RWPE1 (cell line): ENCODE data around the gene UBL4A.

Experiments
- CTCF ChIA-PET: fragments of 350-600 bp; sonication (Branson Sonifier 250); formaldehyde crosslinking; extraction: SDS; loops from one replicate; lab custom pipeline; 2021; lab: Yijun Ruan, JAX
- POLR2A ChIA-PET: fragments of 400-600 bp; formaldehyde crosslinking; extraction: SDS; loops from one replicate; lab custom pipeline; 2020; ENCODE audit warnings: antibody characterized with exemption; ENCODE audit not compliant: low non-redundant PET; lab: Yijun Ruan, JAX
- DNase-seq: peaks from one replicate; pipeline ENCODE4 v3.0.0; 2012; ENCODE audit warnings: low spot score
- H3K27ac ChIP-seq: fragments of 450-650 bp; 2 replicates; pipeline ENCODE4 v1.5.1; 2017
- CTCF ChIP-seq: fragments of 450-650 bp; conservative IDR thresholded peaks from 2 replicates; pipeline ENCODE4 v1.5.1; 2017; ENCODE audit warnings: low read depth, mild to moderate bottlenecking

UBL4A gene

GRCh38 chrX:154468217-154468616, 18.2 kb downstream of the UBL4A start:
- H3K27ac ChIP-seq, result no peak overlapping the region
- POLR2A ChIA-PET, result no interaction called here

GRCh38 chrX:154467556-154467955, 18.9 kb downstream of the UBL4A start:
- no peak for DNase-seq
- ChIA-PET CTCF (no interaction called here), POLR2A (no interaction called here)
- H3K27ac ChIP-seq, result no peak overlapping the region
- no peak for TF ChIP-seq CTCF

More at GRCh38 chrX:154468217-154468616, 18.2 kb downstream of the UBL4A start:
- TF ChIP-seq CTCF, result no peak
- no peak for DNase-seq
- CTCF ChIA-PET, result no interaction called here

GRCh38 chrX:154466907-154467306, 19.5 kb downstream of the UBL4A start:
- CTCF ChIA-PET, result no interaction called here
- no peak for DNase-seq
- H3K27ac ChIP-seq, result no peak overlapping the region
- no peak for TF ChIP-seq CTCF
- POLR2A ChIA-PET, result no interaction called here

- no peak for TF ChIP-seq CTCF
- ChIA-PET POLR2A (interaction anchor here (0.6 kb wide), 1 partner anchor 34 kb away, joined by 7 read pairs; no protein-coding TSS in a partner anchor), CTCF (no interaction called here)
- no peak overlapping the region for H3K27ac ChIP-seq
- DNase-seq, result no peak
These were observed 20.4 kb downstream of the UBL4A start for GRCh38 chrX:154466036-154466435.

GRCh38 chrX:154465601-154466000, 20.8 kb downstream of the UBL4A start:
- TF ChIP-seq CTCF, result no peak
- H3K27ac ChIP-seq, result no peak overlapping the region
- POLR2A ChIA-PET, result interaction anchor here (0.6 kb wide), 1 partner anchor 34 kb away, joined by 7 read pairs; no protein-coding TSS in a partner anchor
- CTCF ChIA-PET, result no interaction called here
- no peak for DNase-seq

GRCh38 chrX:154464806-154465365, 21.5 kb downstream of the UBL4A start:
- ChIA-PET POLR2A (no interaction called here), CTCF (no interaction called here)
- H3K27ac ChIP-seq, result no peak overlapping the region
- no peak for DNase-seq
- no peak for TF ChIP-seq CTCF
